Activated CD4-positive, alpha-beta T cell treated with anti-CD3 and anti-CD28 coated beads for 48 hours (primary cell): ENCODE measurements around the gene WDR76.
"Not testable (repeated sequence)": the region's sequence is repeated elsewhere in the genome, so short reads cannot be mapped to it uniquely, and the experiment has no call there.

Experiments used
- DNase-seq: peaks from one replicate; pipeline ENCODE4 v3.0.0-alpha.2; 2020

The WDR76 gene

DNA sequence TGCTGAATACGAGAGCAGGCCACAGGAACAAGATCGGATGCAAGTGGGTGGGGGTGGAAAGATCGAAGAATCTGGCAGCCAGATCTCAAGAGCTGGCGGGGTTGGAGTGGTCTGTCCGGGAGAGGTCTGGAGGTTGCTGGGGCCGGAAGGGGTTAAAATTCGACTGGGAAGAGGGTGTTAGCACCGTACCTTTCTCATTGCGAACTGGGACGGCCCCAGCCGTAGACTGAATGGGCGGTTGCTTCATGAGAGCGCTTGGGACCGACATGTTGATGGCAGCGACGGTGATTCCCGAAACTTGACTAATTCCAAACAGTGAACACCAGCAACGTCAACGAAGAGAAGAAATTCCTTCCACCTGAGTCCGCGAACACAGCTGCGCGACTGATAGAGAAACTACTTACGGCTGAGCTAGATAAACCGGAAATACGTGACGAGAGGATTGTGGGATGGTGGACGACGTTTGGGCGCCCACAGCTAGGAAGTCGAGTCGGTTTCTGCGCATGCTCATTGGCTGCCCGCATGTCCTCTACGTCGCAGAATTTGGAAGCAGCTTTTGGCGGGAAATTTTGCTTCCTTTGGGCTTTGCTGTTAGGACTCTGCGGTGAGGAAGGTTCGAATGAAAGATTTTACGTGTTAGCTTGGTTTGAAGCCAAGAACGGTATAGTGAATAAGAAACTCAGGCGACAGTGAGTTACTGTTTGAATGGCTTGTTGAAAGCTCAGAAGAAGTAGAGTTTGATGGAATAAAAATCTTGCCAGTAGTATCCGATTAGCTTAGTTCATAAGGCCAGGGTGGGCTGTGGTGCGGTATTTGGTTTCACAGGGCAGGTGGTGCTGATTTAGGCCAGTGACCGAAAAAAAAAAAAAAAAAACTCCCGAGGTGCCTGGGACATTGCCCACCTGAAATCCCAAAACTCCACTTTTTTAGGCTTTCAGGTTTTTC, 2.2 kb upstream of the WDR76 start, which contains the start of gene MFAP1:
MFAP1 (minus strand) TSS at position 389 of the 945 bp plus-strand sequence; CDS start at position 268, 121 bp downstream.
- DNase-seq: peak; percentile 94

DNA sequence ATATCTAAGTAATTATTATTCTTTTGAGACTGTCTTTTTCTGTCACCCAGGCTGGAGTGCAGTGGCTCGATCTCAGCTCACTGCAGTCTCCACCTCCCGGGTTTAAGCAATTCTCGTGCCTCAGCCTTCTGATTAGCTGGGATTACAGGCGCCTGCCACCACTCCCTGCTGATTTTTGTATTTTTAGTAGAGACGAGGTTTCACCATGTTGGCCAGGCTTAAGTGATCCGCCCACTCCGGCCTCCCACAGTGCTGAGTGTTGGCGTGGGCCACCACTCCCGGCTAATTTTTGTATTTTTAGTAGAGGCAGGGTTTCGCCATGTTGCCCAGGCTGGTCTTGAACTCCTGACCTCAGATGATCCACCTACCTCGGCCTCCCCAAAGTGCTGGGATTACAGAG, 1.5 kb upstream of the WDR76 start:
- DNase-seq: not testable (repeated sequence)

DNA sequence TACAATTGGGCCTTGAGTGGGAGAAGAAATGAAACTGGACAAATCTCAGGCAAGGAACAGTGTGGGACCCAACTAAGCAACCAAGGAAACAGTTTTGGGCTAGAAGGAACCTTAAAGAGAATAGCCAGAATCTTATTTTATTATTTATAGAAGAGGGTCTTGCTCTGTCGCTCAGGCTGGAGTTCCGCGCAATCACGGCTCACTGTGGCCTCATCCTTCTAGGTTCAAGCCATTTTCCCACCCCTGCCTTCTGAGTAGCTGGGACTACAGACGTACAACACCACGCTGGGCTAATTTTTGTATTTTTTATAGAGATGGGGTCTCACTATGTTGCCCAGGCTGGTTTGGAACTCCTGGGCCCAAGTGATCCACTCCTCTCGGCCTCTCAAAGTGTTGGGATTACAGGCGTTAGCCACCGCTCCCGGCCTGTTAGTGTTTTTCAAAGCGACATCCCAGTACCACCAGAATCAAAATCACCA, 734 bp upstream of the WDR76 start:
- DNase-seq: no peak

DNA sequence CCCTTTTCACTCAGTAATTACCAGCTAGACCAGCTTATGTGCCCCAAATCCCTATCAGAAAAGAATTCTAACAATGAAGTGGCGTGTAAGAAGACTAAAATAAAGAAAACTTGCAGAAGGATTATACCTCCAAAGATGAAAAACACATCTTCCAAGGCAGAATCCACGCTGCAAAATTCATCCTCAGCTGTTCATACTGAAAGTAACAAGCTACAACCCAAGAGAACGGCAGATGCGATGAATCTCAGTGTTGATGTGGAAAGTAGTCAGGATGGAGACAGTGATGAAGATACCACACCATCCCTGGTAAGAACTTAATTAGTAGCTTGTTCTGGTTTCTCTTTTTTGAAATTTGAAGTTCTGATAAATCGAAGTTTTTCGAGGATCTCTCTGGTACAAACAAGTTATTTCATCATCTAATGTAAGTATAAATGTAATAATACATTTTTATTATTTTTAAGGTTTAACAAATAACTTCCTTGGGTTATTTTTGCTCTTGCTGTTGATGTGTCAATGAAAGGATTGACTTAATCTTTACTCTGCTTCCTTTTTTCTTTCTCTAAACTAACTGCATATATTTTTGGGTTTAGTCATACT, 1.4 kb downstream of the WDR76 start:
- DNase-seq: peak; percentile 39

DNA sequence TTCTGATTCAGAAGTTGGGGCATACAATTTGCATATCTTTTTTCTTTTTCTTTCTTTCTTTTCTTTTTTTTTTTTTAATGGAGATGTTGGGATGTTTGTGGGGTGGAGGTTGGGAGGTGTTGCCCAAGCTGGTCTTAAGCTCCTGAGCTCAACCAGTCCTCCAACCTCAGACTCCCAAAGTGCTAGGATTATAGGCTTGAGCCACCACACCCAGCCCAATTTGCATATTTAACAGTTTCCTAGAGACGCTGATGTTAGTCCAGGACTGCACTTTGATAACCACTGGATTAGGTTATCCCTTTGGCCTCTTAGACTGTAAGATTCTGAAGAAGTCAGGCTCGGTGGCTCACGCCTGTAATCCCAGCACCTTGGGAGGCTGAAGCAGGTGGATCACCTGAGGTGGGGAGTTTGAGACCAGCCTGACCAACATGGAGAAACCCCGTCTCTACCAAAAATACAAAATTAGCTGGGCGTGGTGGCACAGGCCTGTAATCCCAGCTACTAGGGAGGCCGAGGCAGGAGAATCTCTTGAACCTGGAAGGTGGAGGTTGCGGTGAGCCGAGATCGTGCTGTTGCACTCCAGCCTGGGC, 3.2 kb downstream of the WDR76 start:
- DNase-seq: not testable (repeated sequence)

DNA sequence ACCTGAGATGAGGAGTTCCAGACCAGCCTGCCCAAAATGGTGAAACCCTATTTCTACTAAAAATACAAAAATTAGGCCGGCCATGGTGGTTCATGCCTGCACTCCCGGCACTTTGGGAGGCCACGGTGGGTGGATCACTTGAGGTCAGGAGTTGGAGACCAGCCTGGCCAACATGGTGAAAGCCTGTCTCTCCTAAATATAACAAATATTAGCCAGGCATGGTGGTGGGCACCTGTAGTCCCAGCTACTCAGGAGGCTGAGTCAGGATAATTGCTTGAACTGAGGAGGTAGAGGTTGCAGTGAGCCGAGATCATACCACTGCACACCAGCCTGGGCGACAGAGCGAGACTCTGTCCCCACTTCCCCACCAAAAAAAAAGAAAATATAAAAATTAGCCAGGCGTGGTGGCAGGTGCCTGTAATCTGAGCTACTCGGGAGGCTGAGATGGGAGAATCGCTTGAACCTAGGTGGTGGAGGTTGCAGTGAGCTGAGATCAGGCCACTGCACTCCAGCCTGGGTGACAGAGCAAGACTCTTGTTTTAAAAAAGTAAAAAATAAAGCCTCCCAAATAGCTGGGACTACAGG, 4.0 kb downstream of the WDR76 start:
- not testable (repeated sequence) for DNase-seq

DNA sequence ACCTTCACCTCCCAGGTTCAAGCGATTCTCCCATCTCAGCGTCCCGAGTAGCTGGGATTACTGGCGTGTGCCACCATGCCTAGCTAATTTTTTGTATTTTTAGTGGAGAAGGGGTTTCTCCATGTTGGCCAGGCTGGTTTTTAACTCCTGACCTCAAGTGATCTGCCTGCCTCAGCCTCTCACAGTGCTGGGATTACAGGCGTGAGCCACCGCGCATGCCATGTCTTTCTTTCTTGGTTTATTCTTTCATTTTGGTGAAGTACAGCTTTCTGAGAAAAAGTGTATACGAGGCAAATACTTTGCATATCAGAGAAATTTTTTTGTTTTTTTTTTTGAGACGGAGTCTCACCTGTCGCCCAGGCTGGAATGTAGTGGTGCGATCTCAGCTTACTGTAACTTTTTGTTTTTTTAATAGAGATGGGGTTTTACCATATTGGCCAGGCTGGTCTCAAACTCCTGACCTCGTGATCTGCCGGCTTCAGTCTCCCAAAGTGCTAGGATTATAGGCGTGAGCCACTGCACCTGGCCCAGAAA, 4.8 kb downstream of the WDR76 start:
- not testable (repeated sequence) for DNase-seq

DNA sequence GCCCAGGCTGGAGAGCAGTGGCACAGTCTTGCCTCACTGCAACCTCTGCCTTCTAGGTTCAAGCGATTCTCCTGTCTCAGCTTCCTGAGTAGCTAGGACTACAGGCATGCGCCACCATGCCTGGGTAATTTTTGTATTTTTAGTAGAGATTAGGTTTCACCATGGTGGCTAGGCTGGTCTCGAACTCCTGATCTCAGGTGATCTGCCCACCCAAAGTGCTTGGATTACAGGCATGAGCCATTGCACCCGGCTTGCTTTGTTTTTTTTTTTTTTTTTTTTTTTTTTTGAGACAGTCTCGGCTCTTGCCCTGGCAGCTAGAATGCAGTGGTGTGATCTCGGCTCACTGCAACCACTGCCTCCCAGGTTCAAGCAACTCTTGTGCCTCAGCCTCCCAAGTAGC, 5.7 kb downstream of the WDR76 start:
- not testable (repeated sequence) for DNase-seq

DNA sequence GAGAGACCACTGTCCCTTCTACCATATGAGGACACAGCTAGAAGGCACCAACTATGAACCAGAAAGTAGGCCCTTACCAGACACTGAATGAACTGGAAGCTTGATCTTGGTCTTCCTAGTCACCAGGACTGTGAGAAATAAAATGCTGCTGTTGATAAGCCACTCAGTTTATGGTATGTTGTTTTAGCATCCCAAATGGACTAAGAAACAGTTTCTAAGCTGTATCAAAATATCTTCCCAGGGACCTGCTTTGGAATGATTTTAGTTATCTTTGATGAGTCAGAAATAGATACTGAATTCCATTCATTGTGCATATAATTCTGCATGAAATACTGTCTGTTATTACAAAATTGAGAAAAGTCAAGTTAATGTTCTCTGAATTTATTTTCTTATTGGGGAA, 18.6 kb downstream of the WDR76 start:
- no peak for DNase-seq

DNA sequence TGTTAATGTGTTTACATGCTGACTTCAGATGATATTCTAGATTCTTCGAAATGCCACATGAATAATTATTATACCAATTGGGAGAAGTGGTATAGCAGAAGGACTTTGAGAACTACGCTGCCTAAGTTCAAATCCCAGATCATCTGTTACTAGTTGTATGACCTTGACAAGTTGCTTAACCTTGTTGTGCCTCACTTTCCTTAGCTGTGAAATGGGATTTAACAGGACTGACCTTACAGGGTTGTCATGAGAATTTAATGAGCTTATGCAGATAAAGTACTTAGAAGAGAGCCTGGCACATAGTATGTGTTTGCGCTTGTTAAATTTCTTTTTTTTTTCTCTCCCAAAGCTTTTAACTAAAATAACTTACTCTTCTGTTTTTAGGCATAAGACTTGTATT, 24.4 kb downstream of the WDR76 start:
- DNase-seq: no peak

DNA sequence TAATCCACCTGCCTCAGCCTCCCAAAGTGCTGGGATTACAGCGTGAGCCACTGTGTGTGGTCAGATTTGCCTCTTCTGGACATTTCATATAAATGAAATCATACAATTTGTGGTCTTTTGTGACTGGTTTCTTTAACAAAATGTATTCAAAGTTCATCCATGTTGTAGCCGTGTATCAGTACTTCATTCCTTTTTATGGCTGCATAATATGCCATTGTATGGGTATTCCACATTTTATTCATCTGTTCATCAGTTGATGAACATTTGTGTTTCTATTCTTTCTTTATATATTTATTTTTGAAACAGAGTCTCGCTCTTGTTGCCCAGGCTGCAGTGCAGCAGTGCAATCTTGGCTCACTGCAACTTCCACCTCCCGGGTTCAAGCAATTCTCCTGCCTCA, 25.8 kb downstream of the WDR76 start:
- no peak for DNase-seq

DNA sequence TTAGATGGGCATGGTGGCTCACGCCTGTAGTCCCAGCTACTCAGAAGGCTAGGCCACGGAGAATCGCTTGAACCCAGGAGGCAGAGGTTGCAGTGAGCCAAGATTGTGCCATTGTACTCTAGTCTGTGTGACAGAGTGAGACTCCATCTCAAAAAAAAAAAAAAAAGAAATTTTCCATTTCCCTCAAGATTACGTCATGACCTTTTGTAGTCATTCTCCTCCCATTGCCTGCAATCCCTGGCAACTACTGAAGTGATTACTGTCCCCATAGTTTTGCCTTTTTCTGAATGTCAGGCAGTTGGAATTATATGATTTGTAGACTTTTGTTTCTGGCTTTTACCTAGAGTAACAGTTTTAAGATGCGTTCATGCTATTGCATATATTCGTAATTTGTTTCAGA, 28.0 kb downstream of the WDR76 start:
- DNase-seq: no peak

DNA sequence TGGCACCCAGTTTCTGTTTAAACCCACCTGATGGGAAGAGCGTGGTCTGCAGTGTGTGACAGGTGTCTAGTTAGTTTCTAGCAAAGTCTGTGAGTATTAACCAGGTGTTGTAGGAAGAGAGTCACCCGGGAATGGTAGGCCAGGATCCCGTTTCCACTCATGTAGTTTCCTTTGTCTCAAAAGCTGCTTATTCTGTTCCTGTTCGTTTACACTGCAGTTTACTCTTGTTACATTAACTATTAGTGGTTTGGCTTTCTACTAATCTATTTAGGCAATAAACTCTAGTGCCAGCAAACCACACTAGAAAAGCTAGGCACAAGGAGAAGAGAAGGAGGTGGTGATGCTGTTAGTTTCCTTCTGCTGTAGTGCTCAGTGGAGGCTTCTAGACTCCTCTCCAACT, 32.7 kb downstream of the WDR76 start:
- no peak for DNase-seq

DNA sequence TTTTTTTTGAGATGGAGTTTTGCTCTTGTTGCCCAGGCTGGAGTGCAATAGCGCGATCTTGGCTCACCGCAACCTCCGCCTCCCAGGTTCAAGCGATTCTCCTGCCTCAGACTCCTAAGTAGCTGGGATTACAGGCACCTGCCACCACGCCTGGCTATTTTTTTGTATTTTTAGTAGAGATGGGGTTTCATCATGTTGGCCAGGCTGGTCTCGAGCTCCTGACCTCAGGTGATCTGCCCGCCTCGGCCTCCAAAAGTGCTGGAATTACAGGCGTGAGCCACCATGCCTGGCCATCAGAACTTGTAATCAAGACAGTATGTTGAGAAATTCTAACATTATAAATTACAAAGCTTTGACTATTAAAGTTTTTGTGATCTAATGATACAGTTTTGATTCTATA, 39.8 kb downstream of the WDR76 start:
- DNase-seq: not testable (repeated sequence)

DNA sequence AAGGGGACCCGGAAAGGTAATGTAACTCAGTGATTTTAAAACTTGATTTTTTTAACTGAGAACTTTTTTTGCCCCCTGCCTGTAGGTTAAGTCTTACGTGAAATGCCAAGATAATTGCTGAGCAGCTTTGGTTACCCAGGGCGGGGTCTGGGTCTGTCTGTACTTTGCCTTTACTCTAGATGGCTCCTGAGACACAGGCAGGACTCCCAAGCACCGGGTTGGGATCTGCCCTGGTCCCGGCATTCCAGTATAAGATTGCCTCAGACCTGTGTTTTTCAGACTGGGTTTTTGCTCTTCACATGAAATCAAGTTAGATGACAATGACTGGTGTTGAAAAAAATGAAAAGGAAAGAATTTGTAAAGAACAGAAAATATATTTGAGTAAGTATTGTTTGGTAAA, 40.3 kb downstream of the WDR76 start:
- DNase-seq: no peak

DNA sequence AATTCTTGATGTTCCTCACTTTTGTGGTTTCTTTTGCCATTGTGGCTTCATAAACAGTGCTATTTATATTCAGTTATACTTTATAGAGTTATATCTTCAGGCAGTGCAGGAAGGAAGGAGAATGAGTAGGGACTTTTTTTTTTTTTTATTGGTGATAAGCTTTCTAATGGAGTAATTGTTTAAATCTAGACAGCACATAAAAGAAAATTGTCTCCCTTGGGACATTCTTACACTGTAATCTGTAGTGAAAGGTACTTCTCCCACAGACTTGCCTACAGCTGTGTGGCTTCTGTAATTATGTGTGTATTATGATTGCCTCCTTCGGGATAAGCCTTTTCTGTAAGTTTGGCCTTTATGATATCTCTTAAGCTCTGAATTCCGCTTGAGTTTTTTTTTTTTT, 41.6 kb downstream of the WDR76 start:
- DNase-seq: no peak

DNA sequence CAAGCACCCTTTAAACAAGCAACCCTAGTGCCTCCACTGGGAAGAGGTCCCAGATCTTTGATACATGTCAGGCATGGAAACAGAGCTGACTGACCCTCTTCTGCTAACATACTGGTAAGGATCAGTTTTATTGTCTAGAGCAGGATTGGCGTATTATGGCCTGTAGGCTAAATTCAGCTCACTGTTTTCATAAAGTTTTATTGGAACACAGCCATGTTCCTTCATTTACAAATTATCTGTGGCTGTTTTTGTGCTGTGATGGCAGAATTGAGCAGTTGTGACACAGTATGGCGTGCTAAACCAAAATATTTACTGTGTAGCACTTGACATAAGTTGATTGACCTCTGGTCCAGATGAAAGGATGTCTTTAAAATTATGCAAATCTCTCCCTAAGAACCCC, 45.0 kb downstream of the WDR76 start:
- DNase-seq: no peak

DNA sequence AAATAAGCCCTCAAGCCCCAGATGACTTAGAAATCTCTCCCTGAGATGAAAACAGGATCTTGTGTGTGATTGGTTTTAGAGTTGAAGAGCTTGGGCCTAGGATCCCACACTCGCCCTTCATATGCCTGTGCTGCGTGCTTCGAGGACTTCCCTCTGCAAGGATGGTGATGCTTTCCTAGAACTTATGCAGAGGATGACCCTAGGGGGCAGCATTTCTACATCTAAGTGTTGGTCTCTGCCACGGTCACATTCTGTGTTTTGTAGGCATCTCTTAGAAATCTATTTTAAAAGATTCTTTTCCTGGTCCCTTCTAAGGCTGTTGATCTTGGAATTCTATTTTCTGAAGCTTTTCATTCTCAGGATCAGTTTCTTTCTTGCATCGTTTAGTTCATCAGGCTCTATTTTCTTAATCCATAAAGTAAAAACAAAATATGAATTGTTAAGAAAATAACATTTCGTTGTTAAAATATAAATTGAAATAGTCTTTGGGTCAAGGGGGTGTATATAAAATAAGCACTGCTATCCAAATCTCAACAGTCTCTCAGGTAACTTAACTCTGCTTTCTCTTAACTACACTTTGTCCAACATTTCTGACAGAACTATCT, 45.7 kb downstream of the WDR76 start:
- DNase-seq: peak; percentile 19

DNA sequence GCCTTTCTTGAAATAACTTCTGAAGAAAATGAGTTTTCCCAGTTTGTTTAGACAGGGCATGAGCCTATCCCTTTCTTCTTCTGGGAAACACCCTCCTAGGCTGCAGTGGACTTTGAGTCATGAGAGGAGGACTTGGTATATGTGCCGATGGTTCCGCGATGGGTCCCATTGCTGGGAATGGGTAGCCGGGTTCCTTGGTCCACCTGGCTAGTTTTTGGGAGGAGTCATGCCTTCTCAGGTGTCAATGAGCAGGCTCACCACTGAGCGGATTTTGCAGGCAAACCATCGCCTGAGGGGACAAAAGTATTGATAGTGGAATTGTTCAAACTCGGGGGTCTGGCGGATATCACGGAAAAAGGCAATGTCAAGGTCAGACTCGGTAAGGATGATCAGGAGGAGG, 46.8 kb downstream of the WDR76 start:
- no peak for DNase-seq

DNA sequence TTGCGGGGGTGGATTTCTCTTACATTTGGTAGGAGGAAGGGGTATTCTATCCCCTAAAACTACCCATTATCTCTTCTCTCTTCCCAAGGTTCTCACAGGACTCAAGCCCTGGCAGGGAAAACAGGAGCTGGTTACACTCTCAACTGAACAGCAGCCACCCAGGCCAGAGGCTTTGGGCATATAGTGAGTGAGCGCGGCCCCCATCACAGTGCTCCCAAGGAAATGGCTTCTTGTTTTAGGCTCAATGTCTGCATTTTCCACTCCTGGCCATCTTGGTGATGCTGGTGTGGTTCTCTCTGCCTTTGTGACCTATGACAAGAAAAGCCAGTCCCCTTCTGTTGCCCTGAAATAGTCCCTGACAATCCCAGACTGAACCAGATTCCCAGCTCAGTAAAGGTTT, 50.1 kb downstream of the WDR76 start:
- no peak for DNase-seq

DNA sequence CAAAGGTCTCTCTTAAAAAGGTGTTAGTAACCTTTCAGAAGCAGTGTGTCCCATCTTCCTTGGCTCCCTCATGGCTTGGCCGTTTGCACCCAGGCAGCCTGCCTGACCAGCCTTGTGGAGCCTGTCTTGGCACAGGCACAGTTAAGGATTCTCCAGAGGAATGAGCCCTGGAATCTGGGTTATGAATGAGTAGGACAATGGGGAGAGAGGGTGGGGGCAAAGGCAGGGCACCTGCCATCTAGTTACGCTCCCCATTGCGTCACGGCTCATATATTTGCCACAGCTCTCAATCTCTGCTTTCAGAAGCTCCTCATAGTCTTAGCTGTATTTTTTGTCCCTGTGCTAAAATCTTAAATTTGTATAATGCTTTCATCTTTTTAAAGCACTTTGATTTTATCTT, 50.6 kb downstream of the WDR76 start:
- no peak for DNase-seq

DNA sequence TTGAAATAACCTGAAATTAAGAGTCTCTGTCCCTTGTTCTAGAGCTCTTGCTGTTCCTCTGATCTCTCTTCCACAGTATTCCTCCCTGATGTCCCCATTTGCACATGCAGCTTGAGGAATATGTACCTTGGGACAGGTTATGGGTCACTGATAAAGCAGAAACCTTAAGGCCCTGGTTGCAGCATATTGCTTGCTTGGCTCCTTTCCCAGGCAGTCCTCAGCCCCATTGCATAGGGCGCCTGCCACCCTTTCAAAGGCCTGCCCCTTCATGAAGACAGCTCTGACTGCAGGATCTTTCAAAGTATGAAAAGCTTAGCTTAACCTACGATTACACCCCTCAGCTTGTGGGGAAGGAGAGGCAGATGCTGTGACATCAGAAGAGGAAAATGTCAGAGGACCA, 51.6 kb downstream of the WDR76 start:
- no peak for DNase-seq
